HepG2 (cell line): Measurements from ENCODE around the gene NRBP1. TPM values are rescaled to one million over a fixed set of nuclear protein-coding genes. Genes with fewer than 3 reads are reported as not detected.

Source experiments
- AHR ChIP-seq: IDR thresholded peaks from 2 replicates; pipeline ENCODE4 v1.6.1; 2018; ENCODE audit warnings: missing genetic modification reagents, missing compliant biosample characterization
- ARNT2 ChIP-seq: sonication (generic); formaldehyde crosslinking; IDR thresholded peaks from 2 replicates; pipeline ENCODE4 v1.8.0; 2022; ENCODE audit warnings: mild to moderate bottlenecking, low read depth, missing genetic modification reagents, moderate library complexity
- CREB1 ChIP-seq, 2 experiments: fragments of 450-650 bp in 1 of 2; IDR thresholded peaks; 2 replicates each; pipeline ENCODE4 v1.6.1; 2016 to 2017; ENCODE audit warnings: control low read depth in 1 of 2, mild to moderate bottlenecking in 1 of 2, missing compliant biosample characterization in 1 of 2, missing genetic modification characterization in 1 of 2
- DNMT3B ChIP-seq: conservative IDR thresholded peaks from 2 replicates; pipeline ENCODE4 v1.6.1; 2016; ENCODE audit warnings: missing biosample characterization, control low read depth
- ELF3 ChIP-seq: IDR thresholded peaks from 2 replicates; pipeline ENCODE4 v1.6.1; 2016; ENCODE audit warnings: missing genetic modification reagents, missing compliant biosample characterization
- FOXJ3 ChIP-seq: sonication (generic); formaldehyde crosslinking; IDR thresholded peaks from 2 replicates; pipeline ENCODE4 v1.4.0; 2020; ENCODE audit warnings: missing genetic modification reagents, mild to moderate bottlenecking, borderline replicate concordance
- FOXP1 ChIP-seq, 2 experiments: fragments of 450-650 bp in 1 of 2; IDR thresholded peaks; 2 replicates each; pipeline ENCODE4 v1.6.1; 2017 to 2018; ENCODE audit warnings: antibody characterized with exemption in 1 of 2
- PHB2 ChIP-seq: fragments of 450-650 bp; IDR thresholded peaks from 2 replicates; pipeline ENCODE4 v1.6.1; 2018; ENCODE audit not compliant: partially characterized antibody
- PHF5A ChIP-seq: IDR thresholded peaks from one replicate; pipeline ENCODE4 v1.6.1; 2018; ENCODE audit warnings: low read depth, missing genetic modification reagents; ENCODE audit not compliant: unreplicated experiment
- SRSF9 ChIP-seq: fragments of 200-400 bp; formaldehyde crosslinking; IDR thresholded peaks from 2 replicates; pipeline ENCODE4 v1.6.1; 2018; ENCODE audit warnings: borderline replicate concordance, mild to moderate bottlenecking, low read depth, low read length; ENCODE audit not compliant: insufficient read depth, poor library complexity, severe bottlenecking
- SRY ChIP-seq: sonication (generic); formaldehyde crosslinking; IDR thresholded peaks from 2 replicates; pipeline ENCODE4 v1.8.0; 2022; ENCODE audit warnings: mild to moderate bottlenecking, missing genetic modification reagents
- ZKSCAN8 ChIP-seq: IDR thresholded peaks from 2 replicates; pipeline ENCODE4 v1.6.1; 2016; ENCODE audit warnings: borderline replicate concordance, missing genetic modification reagents, missing compliant biosample characterization
- ZNF225 ChIP-seq: sonication (generic); formaldehyde crosslinking; IDR thresholded peaks from 2 replicates; pipeline ENCODE4 v1.4.0; 2020; ENCODE audit warnings: mild to moderate bottlenecking, missing genetic modification reagents
- ZNF781 ChIP-seq: sonication (generic); formaldehyde crosslinking; IDR thresholded peaks from 2 replicates; pipeline ENCODE4 v1.5.1; 2020; ENCODE audit warnings: borderline replicate concordance, mild to moderate bottlenecking, missing genetic modification reagents; ENCODE audit errors: not compliant biosample characterization
- ZSCAN22 ChIP-seq: sonication (generic); formaldehyde crosslinking; IDR thresholded peaks from 2 replicates; pipeline ENCODE4 v1.4.0; 2020; ENCODE audit warnings: mild to moderate bottlenecking, missing genetic modification reagents
- polyA plus RNA-seq, 8 experiments: library from polyadenylated mRNA; depleted of rRNA in 3 of 8; stranded (reverse) in 7 of 8; unstranded in 1 of 8; fragments of >200 nt; fragmentation: Illumina TruSeq in 4 of 8; extraction: Trizol in 4 of 8; gene quantifications; 2 replicates each; pipeline versions ENCODE4 v1.2.1 to v1.2.3, GENCODE V29; 2011 to 2016; ENCODE audit warnings: low read depth in 4 of 8, missing spikeins in 1 of 8, mixed read lengths in 1 of 8; ENCODE audit not compliant: insufficient read depth in 1 of 8
- total RNA-seq, 5 experiments: library from RNA; depleted of rRNA; stranded (reverse); fragments of >200 nt; fragmentation: Illumina TruSeq; extraction: Trizol; gene quantifications; 2 replicates each; pipeline ENCODE4 v1.2.3, GENCODE V29; 2016; ENCODE audit warnings: low read depth in 1 of 5
- TF ChIP-seq, protein P1 (sequence below): sonication (generic); formaldehyde crosslinking; conservative IDR thresholded peaks from 2 replicates; pipeline ENCODE4 v1.4.0; 2020; ENCODE audit warnings: mild to moderate bottlenecking, missing genetic modification reagents, moderate library complexity
- TF ChIP-seq, protein P2 (sequence below): sonication (generic); formaldehyde crosslinking; IDR thresholded peaks from 2 replicates; pipeline ENCODE4 v1.9.0; 2021; ENCODE audit warnings: missing genetic modification reagents, mild to moderate bottlenecking, borderline replicate concordance
- TF ChIP-seq, protein P3 (sequence below): IDR thresholded peaks from 2 replicates; pipeline ENCODE4 v1.6.1; 2012; ENCODE audit warnings: inconsistent platforms
- TF ChIP-seq, protein P4 (sequence below): sonication (generic); formaldehyde crosslinking; IDR thresholded peaks from 2 replicates; pipeline ENCODE4 v1.5.1; 2020; ENCODE audit warnings: mild to moderate bottlenecking, missing genetic modification reagents, borderline replicate concordance

The NRBP1 gene
- total and polyA plus RNA-seq, 2 of the 13 experiments (the other 11 are each of a cell fraction or from before 2014, with no cell fraction given): 165 to 240 TPM

DNA sequence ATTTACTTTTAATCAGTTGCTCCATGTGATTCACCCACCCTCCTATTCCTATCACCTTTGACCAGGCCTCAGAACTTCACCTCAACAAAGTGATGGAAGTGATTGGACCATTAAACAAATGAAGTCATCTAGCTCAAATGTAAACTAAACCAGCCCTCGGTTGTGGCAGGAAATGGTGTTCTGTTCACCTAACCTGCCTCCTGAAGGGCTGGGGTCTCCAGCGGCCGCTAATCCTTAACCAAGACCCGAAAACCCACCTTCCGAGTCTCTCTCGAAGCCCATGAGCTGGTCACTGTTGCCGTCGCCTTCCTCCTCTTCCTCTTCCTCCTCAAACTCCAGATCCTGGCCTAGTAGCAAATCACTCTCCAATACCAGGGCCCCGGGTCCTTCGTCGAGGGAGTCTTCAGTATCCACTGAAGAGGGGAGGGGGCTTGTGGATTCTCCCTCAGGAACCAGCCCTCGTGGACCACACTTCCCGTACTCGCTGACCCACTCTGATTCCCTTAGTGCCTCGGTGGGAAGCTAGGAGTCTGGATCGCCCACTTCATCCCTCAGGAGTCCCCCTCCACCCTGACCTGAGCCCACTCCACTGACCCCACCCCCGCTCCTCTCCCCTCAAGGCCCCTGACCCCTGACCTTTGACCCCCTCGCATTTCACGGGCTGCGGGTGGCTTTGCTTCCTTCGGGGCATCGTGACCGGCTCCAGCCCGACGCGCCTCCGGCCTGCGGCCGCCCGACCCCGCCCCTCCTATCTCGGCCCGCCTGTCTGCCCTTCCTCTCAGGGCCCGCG lies 48.4 kb upstream of the NRBP1 start (continued):
- no peak for TF ChIP-seq SRSF9
- TF ChIP-seq PHF5A: no peak
- no peak for TF ChIP-seq SRY (CRISPR knock-in tag)
- TF ChIP-seq, protein P1, sequence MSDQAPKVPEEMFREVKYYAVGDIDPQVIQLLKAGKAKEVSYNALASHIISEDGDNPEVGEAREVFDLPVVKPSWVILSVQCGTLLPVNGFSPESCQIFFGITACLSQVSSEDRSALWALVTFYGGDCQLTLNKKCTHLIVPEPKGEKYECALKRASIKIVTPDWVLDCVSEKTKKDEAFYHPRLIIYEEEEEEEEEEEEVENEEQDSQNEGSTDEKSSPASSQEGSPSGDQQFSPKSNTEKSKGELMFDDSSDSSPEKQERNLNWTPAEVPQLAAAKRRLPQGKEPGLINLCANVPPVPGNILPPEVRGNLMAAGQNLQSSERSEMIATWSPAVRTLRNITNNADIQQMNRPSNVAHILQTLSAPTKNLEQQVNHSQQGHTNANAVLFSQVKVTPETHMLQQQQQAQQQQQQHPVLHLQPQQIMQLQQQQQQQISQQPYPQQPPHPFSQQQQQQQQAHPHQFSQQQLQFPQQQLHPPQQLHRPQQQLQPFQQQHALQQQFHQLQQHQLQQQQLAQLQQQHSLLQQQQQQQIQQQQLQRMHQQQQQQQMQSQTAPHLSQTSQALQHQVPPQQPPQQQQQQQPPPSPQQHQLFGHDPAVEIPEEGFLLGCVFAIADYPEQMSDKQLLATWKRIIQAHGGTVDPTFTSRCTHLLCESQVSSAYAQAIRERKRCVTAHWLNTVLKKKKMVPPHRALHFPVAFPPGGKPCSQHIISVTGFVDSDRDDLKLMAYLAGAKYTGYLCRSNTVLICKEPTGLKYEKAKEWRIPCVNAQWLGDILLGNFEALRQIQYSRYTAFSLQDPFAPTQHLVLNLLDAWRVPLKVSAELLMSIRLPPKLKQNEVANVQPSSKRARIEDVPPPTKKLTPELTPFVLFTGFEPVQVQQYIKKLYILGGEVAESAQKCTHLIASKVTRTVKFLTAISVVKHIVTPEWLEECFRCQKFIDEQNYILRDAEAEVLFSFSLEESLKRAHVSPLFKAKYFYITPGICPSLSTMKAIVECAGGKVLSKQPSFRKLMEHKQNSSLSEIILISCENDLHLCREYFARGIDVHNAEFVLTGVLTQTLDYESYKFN (CRISPR knock-in tag): peak; percentile 39; the same call in 1 of the 2 replicates
- TF ChIP-seq ARNT2: no peak
- no peak for TF ChIP-seq FOXP1 (IDR thresholded peaks at IDR 0.05)
- no peak for TF ChIP-seq FOXP1 (CRISPR knock-in tag; IDR thresholded peaks at IDR 0.05)
- TF ChIP-seq CREB1 (IDR thresholded peaks at IDR 0.05): no peak
- TF ChIP-seq CREB1 (CRISPR knock-in tag; IDR thresholded peaks at IDR 0.05): no peak
- TF ChIP-seq DNMT3B (CRISPR knock-in tag): no peak
- TF ChIP-seq, protein P2, sequence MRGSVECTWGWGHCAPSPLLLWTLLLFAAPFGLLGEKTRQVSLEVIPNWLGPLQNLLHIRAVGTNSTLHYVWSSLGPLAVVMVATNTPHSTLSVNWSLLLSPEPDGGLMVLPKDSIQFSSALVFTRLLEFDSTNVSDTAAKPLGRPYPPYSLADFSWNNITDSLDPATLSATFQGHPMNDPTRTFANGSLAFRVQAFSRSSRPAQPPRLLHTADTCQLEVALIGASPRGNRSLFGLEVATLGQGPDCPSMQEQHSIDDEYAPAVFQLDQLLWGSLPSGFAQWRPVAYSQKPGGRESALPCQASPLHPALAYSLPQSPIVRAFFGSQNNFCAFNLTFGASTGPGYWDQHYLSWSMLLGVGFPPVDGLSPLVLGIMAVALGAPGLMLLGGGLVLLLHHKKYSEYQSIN (CRISPR knock-in tag): no peak
- TF ChIP-seq FOXJ3 (CRISPR knock-in tag): no peak
- no peak for TF ChIP-seq ZNF781 (CRISPR knock-in tag)
- peak; percentile 32 for TF ChIP-seq ELF3 (CRISPR knock-in tag)
- TF ChIP-seq AHR (CRISPR knock-in tag): no peak
- TF ChIP-seq ZSCAN22 (CRISPR knock-in tag): no peak
- no peak for TF ChIP-seq ZKSCAN8 (CRISPR knock-in tag)
- no peak for TF ChIP-seq ZNF225
- TF ChIP-seq, protein P3, sequence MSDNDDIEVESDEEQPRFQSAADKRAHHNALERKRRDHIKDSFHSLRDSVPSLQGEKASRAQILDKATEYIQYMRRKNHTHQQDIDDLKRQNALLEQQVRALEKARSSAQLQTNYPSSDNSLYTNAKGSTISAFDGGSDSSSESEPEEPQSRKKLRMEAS: no peak
- TF ChIP-seq PHB2: no peak
- TF ChIP-seq, protein P4, sequence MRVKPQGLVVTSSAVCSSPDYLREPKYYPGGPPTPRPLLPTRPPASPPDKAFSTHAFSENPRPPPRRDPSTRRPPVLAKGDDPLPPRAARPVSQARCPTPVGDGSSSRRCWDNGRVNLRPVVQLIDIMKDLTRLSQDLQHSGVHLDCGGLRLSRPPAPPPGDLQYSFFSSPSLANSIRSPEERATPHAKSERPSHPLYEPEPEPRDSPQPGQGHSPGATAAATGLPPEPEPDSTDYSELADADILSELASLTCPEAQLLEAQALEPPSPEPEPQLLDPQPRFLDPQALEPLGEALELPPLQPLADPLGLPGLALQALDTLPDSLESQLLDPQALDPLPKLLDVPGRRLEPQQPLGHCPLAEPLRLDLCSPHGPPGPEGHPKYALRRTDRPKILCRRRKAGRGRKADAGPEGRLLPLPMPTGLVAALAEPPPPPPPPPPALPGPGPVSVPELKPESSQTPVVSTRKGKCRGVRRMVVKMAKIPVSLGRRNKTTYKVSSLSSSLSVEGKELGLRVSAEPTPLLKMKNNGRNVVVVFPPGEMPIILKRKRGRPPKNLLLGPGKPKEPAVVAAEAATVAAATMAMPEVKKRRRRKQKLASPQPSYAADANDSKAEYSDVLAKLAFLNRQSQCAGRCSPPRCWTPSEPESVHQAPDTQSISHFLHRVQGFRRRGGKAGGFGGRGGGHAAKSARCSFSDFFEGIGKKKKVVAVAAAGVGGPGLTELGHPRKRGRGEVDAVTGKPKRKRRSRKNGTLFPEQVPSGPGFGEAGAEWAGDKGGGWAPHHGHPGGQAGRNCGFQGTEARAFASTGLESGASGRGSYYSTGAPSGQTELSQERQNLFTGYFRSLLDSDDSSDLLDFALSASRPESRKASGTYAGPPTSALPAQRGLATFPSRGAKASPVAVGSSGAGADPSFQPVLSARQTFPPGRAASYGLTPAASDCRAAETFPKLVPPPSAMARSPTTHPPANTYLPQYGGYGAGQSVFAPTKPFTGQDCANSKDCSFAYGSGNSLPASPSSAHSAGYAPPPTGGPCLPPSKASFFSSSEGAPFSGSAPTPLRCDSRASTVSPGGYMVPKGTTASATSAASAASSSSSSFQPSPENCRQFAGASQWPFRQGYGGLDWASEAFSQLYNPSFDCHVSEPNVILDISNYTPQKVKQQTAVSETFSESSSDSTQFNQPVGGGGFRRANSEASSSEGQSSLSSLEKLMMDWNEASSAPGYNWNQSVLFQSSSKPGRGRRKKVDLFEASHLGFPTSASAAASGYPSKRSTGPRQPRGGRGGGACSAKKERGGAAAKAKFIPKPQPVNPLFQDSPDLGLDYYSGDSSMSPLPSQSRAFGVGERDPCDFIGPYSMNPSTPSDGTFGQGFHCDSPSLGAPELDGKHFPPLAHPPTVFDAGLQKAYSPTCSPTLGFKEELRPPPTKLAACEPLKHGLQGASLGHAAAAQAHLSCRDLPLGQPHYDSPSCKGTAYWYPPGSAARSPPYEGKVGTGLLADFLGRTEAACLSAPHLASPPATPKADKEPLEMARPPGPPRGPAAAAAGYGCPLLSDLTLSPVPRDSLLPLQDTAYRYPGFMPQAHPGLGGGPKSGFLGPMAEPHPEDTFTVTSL: no peak
